ENCODE results near the gene METAP2. TPM values are rescaled to one million over a fixed set of nuclear protein-coding genes. Genes with fewer than 3 reads are reported as not detected.
"Not testable (repeated sequence)": the region's sequence is repeated elsewhere in the genome, so short reads cannot be mapped to it uniquely, and the experiment has no call there.

METAP2 gene
- total and polyA plus RNA-seq, 2 donors (not counting 3 experiments of a cell fraction or from before 2014, with no cell fraction given): 28.5 to 105 TPM

DNA sequence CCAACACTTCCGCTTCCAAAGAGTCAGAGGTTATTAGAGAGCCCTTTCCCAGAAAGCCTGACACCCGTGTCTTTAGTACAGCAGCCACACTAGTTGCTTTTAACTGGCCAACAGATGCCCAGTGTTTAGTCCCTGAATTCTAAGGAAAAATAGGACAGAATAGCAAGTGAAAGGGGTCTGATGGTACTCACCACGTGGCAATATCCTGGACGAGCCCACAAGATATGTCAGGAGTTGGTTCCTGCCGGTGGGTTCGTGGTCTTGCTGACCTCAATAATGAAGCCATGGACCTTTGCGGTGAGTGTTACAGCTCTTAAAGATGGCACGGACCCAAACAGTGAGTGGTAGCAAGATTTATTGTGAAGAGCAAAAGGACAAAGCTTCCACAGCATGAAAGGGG lies 16.3 kb upstream of the METAP2 start:
- H3K9me1 ChIP-seq (replicated peaks; ENCODE audit: control insufficient read depth, extremely low read depth, insufficient read depth, low read length); dilution Hi-C loops (cut with MboI; ENCODE audit: extremely low pct_ligation_motif_present, low sequenced_read_pairs); H3K36me3 ChIP-seq (ENCODE audit: control insufficient read depth in 2 of 2, extremely low read depth in 1 of 2, insufficient read depth in 2 of 2, low read length in 2 of 2); H4K20me1 ChIP-seq (replicated peaks; ENCODE audit: control insufficient read depth, extremely low read depth, insufficient read depth, low read length); H3K4me1 ChIP-seq (ENCODE audit: control insufficient read depth, extremely low read depth, insufficient read depth, low read length); intact Hi-C loops (cut with micrococcal nuclease); CTCF ChIA-PET; H3K79me2 ChIP-seq (ENCODE audit: control insufficient read depth, insufficient read depth, low read length); H3K4me2 ChIP-seq (ENCODE audit: insufficient read depth, low read length); H2AFZ ChIP-seq (ENCODE audit: low read depth, low read length); H3K9ac ChIP-seq (replicated peaks; ENCODE audit: extremely low read depth, insufficient read depth, low read length); POLR2A ChIA-PET; H3K9me3 ChIP-seq (replicated peaks; ENCODE audit: control insufficient read depth, insufficient read depth, low read length); FAIRE-seq; H3K4me3 ChIP-seq (replicated peaks in 1 of 3; ENCODE audit: insufficient read depth in 1 of 3, low read depth in 1 of 3, low read length in 3 of 3); H3K27ac ChIP-seq (ENCODE audit: insufficient read depth, low read depth, low read length); BruUV-seq (replicated peaks); H3K27me3 ChIP-seq (ENCODE audit: control insufficient read depth in 2 of 2, insufficient read depth in 2 of 2, low read length in 2 of 2); DNase-seq (ENCODE audit: low read depth, low spot score): not testable (repeated sequence)

DNA sequence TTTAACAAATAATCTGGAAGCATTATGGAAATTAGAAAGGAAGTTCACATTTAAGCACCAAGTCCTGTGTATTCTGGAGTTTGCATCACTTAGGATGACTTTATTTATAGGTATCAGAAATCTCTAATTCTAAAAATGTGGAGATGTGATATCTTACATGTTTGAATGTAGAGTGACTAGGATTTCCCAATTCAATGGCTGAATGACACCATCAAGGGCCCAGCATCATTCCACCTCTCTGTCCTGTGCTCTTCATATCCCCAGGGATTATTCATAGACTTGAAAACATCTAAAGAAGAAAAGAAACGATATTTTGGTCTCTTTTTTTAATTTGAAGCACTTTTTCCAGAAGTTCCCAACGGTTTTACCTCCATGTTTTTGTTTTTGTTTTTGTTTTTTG lies 15.2 kb upstream of the METAP2 start:
- TF ChIP-seq EZH2 (IDR thresholded peaks at IDR 0.05; ENCODE audit: borderline replicate concordance, low read depth, low read length, severe bottlenecking): no peak
- TF ChIP-seq POLR2AphosphoS5 (IDR thresholded peaks at IDR 0.05; ENCODE audit: insufficient read depth, low read depth, low read length): no peak
- TF ChIP-seq POLR2A (IDR thresholded peaks at IDR 0.05; ENCODE audit: low read depth, low read length): no peak
- TF ChIP-seq, protein P1, sequence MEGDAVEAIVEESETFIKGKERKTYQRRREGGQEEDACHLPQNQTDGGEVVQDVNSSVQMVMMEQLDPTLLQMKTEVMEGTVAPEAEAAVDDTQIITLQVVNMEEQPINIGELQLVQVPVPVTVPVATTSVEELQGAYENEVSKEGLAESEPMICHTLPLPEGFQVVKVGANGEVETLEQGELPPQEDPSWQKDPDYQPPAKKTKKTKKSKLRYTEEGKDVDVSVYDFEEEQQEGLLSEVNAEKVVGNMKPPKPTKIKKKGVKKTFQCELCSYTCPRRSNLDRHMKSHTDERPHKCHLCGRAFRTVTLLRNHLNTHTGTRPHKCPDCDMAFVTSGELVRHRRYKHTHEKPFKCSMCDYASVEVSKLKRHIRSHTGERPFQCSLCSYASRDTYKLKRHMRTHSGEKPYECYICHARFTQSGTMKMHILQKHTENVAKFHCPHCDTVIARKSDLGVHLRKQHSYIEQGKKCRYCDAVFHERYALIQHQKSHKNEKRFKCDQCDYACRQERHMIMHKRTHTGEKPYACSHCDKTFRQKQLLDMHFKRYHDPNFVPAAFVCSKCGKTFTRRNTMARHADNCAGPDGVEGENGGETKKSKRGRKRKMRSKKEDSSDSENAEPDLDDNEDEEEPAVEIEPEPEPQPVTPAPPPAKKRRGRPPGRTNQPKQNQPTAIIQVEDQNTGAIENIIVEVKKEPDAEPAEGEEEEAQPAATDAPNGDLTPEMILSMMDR (IDR thresholded peaks at IDR 0.05; ENCODE audit: extremely low read depth in 1 of 2, insufficient read depth in 1 of 2, low read depth in 1 of 2, low read length in 2 of 2): no peak
- TF ChIP-seq FOS (IDR thresholded peaks at IDR 0.05; ENCODE audit: borderline replicate concordance, insufficient read depth, low read length): no peak
- TF ChIP-seq, protein P2, sequence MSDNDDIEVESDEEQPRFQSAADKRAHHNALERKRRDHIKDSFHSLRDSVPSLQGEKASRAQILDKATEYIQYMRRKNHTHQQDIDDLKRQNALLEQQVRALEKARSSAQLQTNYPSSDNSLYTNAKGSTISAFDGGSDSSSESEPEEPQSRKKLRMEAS (IDR thresholded peaks at IDR 0.05; ENCODE audit: insufficient read depth, insufficient read length): no peak
- TF ChIP-seq GATA2 (IDR thresholded peaks at IDR 0.05; ENCODE audit: insufficient read depth, insufficient read length, low read depth, low read length): no peak
- TF ChIP-seq MYC (IDR thresholded peaks at IDR 0.05; ENCODE audit: low read depth, low read length): no peak
- TF ChIP-seq JUN (IDR thresholded peaks at IDR 0.05; ENCODE audit: borderline replicate concordance, insufficient read depth, insufficient read length, low read depth): no peak
- no TSS peak for BruUV-seq (replicated peaks)
- no peaks in the 10 kb centered on the region for H3K4me1 ChIP-seq (ENCODE audit: control insufficient read depth, extremely low read depth, insufficient read depth, low read length)
- POLR2A ChIA-PET: no interaction called here
- no peak for FAIRE-seq
- H2AFZ ChIP-seq (ENCODE audit: low read depth, low read length): no peak overlapping the region
- no peak for DNase-seq (ENCODE audit: low read depth, low spot score)
- no peaks in the 10 kb centered on the region for H4K20me1 ChIP-seq (replicated peaks; ENCODE audit: control insufficient read depth, extremely low read depth, insufficient read depth, low read length)
- H3K9me1 ChIP-seq (replicated peaks; ENCODE audit: control insufficient read depth, extremely low read depth, insufficient read depth, low read length): no peaks in the 10 kb centered on the region
- H3K36me3 ChIP-seq (ENCODE audit: control insufficient read depth in 2 of 2, extremely low read depth in 1 of 2, insufficient read depth in 2 of 2, low read length in 2 of 2): no peaks in the 10 kb centered on the region
- no peaks in the 10 kb centered on the region for H3K79me2 ChIP-seq (ENCODE audit: control insufficient read depth, insufficient read depth, low read length)
- H3K9ac ChIP-seq (replicated peaks; ENCODE audit: extremely low read depth, insufficient read depth, low read length): no peak overlapping the region
- no peak overlapping the region for H3K4me2 ChIP-seq (ENCODE audit: insufficient read depth, low read length)
- CTCF ChIA-PET: no interaction called here
- intact Hi-C loops (cut with micrococcal nuclease): no loop called here
- no peak overlapping the region for H3K4me3 ChIP-seq (replicated peaks in 1 of 3; ENCODE audit: insufficient read depth in 1 of 3, low read depth in 1 of 3, low read length in 3 of 3)
- H3K27me3 ChIP-seq (ENCODE audit: control insufficient read depth in 2 of 2, insufficient read depth in 2 of 2, low read length in 2 of 2): peaks cover 0 to 4% of the 10 kb centered on the region in 2 experiments
- H3K9me3 ChIP-seq (replicated peaks; ENCODE audit: control insufficient read depth, insufficient read depth, low read length): no peaks in the 10 kb centered on the region
- dilution Hi-C loops (cut with MboI; ENCODE audit: extremely low pct_ligation_motif_present, low sequenced_read_pairs): no loop called here
- no peak overlapping the region for H3K27ac ChIP-seq (ENCODE audit: insufficient read depth, low read depth, low read length)

Data from endothelial cell of umbilical vein (primary cell).